Measurements from ENCODE around the gene FHL1. TPM values are rescaled to one million over a fixed set of nuclear protein-coding genes. Genes with fewer than 3 reads are reported as not detected.

FHL1 gene
- total and polyA plus RNA-seq, 12 donors, result 367 to 3,919 (median 2,586) TPM

DNA sequence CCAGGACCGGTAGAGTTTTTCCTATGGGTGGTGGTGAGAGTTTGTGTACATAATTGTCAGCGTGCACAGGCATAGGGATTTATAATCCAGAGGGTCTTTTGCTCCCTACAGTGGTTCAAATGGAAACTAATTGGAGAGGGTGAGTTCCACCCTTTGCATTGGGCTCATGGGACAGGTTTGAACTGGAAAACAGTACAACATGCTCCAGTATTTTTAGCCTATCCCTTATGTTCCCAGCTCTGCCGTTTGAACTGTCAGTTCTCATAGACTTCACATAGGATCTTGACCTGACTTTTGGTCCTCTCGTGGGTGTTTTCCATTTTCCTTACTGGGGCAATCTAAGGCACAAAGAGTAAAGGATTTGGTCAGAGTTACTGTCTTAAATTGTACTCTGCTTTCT lies 31.8 kb downstream of the FHL1 start:
- no peak overlapping the region for H3K4me3 ChIP-seq
- H3K36me3 ChIP-seq, result peaks cover 0 to 11% (median 0%) of the 10 kb centered on the region in 9 donors
- WGBS, 2 donors, result 54 to 56% methylated on average over 4 of the region's 4 CpGs
- intact Hi-C loops (cut with DNase I), result no loop called here
- ATAC-seq (peak in 3 of 8 donors; percentile 27 to 77 (median 36)), DNase-seq (no peak)
- H3K4me1 ChIP-seq, result peaks cover 0 to 84% (median 18%) of the 10 kb centered on the region in 9 donors
- H3K9me3 ChIP-seq, result no peaks in the 10 kb centered on the region
- TF ChIP-seq, protein P1, sequence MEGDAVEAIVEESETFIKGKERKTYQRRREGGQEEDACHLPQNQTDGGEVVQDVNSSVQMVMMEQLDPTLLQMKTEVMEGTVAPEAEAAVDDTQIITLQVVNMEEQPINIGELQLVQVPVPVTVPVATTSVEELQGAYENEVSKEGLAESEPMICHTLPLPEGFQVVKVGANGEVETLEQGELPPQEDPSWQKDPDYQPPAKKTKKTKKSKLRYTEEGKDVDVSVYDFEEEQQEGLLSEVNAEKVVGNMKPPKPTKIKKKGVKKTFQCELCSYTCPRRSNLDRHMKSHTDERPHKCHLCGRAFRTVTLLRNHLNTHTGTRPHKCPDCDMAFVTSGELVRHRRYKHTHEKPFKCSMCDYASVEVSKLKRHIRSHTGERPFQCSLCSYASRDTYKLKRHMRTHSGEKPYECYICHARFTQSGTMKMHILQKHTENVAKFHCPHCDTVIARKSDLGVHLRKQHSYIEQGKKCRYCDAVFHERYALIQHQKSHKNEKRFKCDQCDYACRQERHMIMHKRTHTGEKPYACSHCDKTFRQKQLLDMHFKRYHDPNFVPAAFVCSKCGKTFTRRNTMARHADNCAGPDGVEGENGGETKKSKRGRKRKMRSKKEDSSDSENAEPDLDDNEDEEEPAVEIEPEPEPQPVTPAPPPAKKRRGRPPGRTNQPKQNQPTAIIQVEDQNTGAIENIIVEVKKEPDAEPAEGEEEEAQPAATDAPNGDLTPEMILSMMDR (IDR thresholded peaks at IDR 0.05), result no peak
- H3K27me3 ChIP-seq, result peaks cover 0 to 22% (median 0%) of the 10 kb centered on the region in 7 donors
- H3K27ac ChIP-seq, result peak overlapping the region in 9 of 10 donors; percentile 22 to 82 (median 54)

DNA sequence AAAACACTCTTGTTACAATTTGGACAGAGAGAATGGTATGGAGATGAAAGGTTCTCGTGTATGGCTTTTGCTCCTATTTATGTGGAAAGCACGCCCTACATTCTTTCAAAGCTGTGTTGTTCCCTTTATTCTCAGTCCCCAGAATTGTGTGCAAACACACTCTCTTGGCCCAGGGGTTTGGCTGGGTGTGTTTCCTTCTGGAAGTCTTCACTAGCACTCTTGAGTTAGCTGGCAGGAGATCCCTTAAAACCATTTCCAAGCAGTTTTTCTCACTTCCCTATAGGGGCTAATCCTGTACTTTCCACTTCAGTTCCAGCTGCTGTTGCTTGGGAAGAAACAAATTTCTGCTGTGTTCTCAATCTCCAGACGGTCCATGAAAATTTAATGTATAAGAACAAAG lies 35.1 kb downstream of the FHL1 start:
- TF ChIP-seq, protein P1 (IDR thresholded peaks at IDR 0.05), result no peak
- Histone ChIP-seq H3K4me1 (peaks cover 0 to 85% (median 23%) of the 10 kb centered on the region in 9 donors), H3K4me3 (no peak overlapping the region), H3K27me3 (peaks cover 0 to 29% (median 0%) of the 10 kb centered on the region in 7 donors), H3K27ac (peak overlapping the region in 5 of 10 donors; percentile 80 to 85 (median 83)), H3K9me3 (no peaks in the 10 kb centered on the region), H3K36me3 (peaks cover 0 to 9% (median 0%) of the 10 kb centered on the region in 9 donors)
- WGBS, 2 donors, result 52 to 57% methylated on average over 3 of the region's 3 CpGs
- no peak for DNase-seq
- intact Hi-C loops (cut with DNase I), result no loop called here
- no peak for ATAC-seq

DNA sequence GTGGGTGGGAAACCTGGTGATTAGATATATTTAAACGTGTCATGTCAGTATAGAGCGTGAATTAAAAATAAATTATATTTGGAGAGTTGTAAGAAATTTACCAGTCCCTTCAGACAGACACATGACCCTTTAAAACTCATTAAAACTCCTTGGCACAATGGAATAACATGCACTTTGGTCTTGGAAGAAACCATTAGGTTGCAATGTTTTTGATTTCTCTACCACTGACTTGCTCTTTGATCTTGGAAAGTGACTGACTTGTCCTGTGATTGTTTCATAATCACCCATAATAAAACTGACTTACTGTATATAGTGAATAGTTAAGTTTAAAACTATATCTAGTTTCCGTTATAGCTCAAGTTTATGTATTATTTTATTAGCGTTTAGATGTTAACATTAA lies 35.8 kb downstream of the FHL1 start:
- Histone ChIP-seq H3K9me3 (no peaks in the 10 kb centered on the region), H3K27ac (peak overlapping the region in 7 of 10 donors; percentile 57 to 85 (median 81)), H3K36me3 (peaks cover 0 to 1% (median 0%) of the 10 kb centered on the region in 9 donors), H3K4me1 (peaks cover 0 to 83% (median 18%) of the 10 kb centered on the region in 9 donors), H3K27me3 (peaks cover 0 to 34% (median 0%) of the 10 kb centered on the region in 7 donors), H3K4me3 (no peak overlapping the region)
- WGBS, 2 donors, result 74% methylated on average over 4 of the region's 4 CpGs
- DNase-seq (no peak), ATAC-seq (no peak)
- intact Hi-C loops (cut with DNase I), result no loop called here
- TF ChIP-seq, protein P1 (IDR thresholded peaks at IDR 0.05), result no peak

DNA sequence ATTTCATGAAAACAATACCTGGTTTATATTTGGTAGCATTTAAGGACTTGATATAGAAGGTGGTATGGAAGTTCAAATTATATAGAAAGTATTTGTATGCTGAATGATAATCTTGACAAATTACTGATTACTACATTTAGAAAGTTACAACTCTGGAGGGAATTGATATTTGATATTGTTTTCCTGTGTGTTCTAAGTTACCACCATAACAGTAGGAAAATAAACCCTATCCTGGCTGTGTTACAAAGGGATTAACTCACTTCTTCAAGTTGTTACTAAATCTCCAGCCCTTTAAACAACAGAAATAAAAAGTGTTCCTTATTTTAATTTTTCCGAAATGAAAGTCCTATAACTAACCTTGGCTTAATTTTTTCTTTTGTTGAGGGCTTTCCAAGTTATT lies 36.6 kb downstream of the FHL1 start:
- Histone ChIP-seq H3K36me3 (no peaks in the 10 kb centered on the region), H3K9me3 (no peaks in the 10 kb centered on the region), H3K27ac (peak overlapping the region; percentile 22 to 85 (median 78)), H3K4me1 (peaks cover 2 to 85% (median 25%) of the 10 kb centered on the region in 9 donors), H3K27me3 (peaks cover 0 to 34% (median 0%) of the 10 kb centered on the region in 7 donors), H3K4me3 (peak overlapping the region in 2 of 10 donors; percentile 11 to 13)
- WGBS, 2 donors, result 22 to 23% methylated on average over 1 of the region's 1 CpG
- no peak for ATAC-seq
- intact Hi-C loops (cut with DNase I), result no loop called here
- no peak for DNase-seq
- TF ChIP-seq, protein P1 (IDR thresholded peaks at IDR 0.05), result no peak

Measured in heart right ventricle (tissue), 16 donors.